Hematopoietic multipotent progenitor cell treated with erythropoietin and hydrocortisone succinate and interleukin-3 and kit ligand, for 8 days (in vitro differentiated cells): ENCODE data around the gene NOMO2.
"Not testable (repeated sequence)": the region's sequence is repeated elsewhere in the genome, so short reads cannot be mapped to it uniquely, and the experiment has no call there.

Experiments
- DNase-seq: peaks from one replicate; pipeline ENCODE4 v3.0.0-alpha.2; 2015

NOMO2 gene

GRCh38 chr16:18575945-18576344 lies 14.0 kb upstream of the NOMO2 start:
- DNase-seq, result not testable (repeated sequence)

GRCh38 chr16:18575298-18575917 lies 13.5 kb upstream of the NOMO2 start:
- DNase-seq, result not testable (repeated sequence)

GRCh38 chr16:18573887-18574286 lies 12.0 kb upstream of the NOMO2 start:
- not testable (repeated sequence) for DNase-seq

GRCh38 chr16:18572973-18573372 lies 11.1 kb upstream of the NOMO2 start:
- not testable (repeated sequence) for DNase-seq

- not testable (repeated sequence) for DNase-seq
These were observed 9.5 kb upstream of the NOMO2 start for GRCh38 chr16:18571307-18571850.

GRCh38 chr16:18570529-18571306 lies 8.8 kb upstream of the NOMO2 start:
- not testable (repeated sequence) for DNase-seq

- DNase-seq, result not testable (repeated sequence)
These were observed 1.3 kb downstream of the NOMO2 start for GRCh38 chr16:18560416-18561220.

GRCh38 chr16:18553671-18554070 lies 8.2 kb downstream of the NOMO2 start:
- DNase-seq, result not testable (repeated sequence)

GRCh38 chr16:18547382-18547781 lies 14.5 kb downstream of the NOMO2 start:
- not testable (repeated sequence) for DNase-seq

- DNase-seq, result not testable (repeated sequence)
These were observed 15.0 kb downstream of the NOMO2 start for GRCh38 chr16:18546853-18547252.

GRCh38 chr16:18544232-18545081 lies 17.4 kb downstream of the NOMO2 start:
- not testable (repeated sequence) for DNase-seq

GRCh38 chr16:18541912-18542311 lies 20.0 kb downstream of the NOMO2 start:
- DNase-seq, result not testable (repeated sequence)

GRCh38 chr16:18537004-18537403 lies 24.9 kb downstream of the NOMO2 start:
- DNase-seq, result not testable (repeated sequence)

GRCh38 chr16:18535519-18536168 lies 26.3 kb downstream of the NOMO2 start:
- peak; percentile 90 for DNase-seq

- not testable (repeated sequence) for DNase-seq
These were observed 27.6 kb downstream of the NOMO2 start for GRCh38 chr16:18534308-18534707.

- DNase-seq, result not testable (repeated sequence)
These were observed 30.6 kb downstream of the NOMO2 start for GRCh38 chr16:18531323-18531722.

GRCh38 chr16:18530329-18530728 lies 31.6 kb downstream of the NOMO2 start:
- not testable (repeated sequence) for DNase-seq

- DNase-seq, result not testable (repeated sequence)
These were observed 35.4 kb downstream of the NOMO2 start for GRCh38 chr16:18526547-18526946.

GRCh38 chr16:18525882-18526482 lies 35.9 kb downstream of the NOMO2 start:
- not testable (repeated sequence) for DNase-seq

GRCh38 chr16:18522637-18523036 lies 39.3 kb downstream of the NOMO2 start:
- DNase-seq, result not testable (repeated sequence)
